K562 treated with DMSO at 1 percent for 24 hours (cell line): ENCODE data around the gene GPR75. TPM values are rescaled to one million over a fixed set of nuclear protein-coding genes. Genes with fewer than 3 reads are reported as not detected.

ENCODE experiments used
- total RNA-seq: library from RNA; unstranded; fragments of 300-600 nt; gene quantifications from 2 replicates; pipeline ENCODE4 v1.2.3, GENCODE V29; 2022; ENCODE audit warnings: low read depth; ENCODE audit not compliant: insufficient read depth

Gene GPR75
- total RNA-seq: 1.3 and 1.6 TPM in 2 replicates

DNA sequence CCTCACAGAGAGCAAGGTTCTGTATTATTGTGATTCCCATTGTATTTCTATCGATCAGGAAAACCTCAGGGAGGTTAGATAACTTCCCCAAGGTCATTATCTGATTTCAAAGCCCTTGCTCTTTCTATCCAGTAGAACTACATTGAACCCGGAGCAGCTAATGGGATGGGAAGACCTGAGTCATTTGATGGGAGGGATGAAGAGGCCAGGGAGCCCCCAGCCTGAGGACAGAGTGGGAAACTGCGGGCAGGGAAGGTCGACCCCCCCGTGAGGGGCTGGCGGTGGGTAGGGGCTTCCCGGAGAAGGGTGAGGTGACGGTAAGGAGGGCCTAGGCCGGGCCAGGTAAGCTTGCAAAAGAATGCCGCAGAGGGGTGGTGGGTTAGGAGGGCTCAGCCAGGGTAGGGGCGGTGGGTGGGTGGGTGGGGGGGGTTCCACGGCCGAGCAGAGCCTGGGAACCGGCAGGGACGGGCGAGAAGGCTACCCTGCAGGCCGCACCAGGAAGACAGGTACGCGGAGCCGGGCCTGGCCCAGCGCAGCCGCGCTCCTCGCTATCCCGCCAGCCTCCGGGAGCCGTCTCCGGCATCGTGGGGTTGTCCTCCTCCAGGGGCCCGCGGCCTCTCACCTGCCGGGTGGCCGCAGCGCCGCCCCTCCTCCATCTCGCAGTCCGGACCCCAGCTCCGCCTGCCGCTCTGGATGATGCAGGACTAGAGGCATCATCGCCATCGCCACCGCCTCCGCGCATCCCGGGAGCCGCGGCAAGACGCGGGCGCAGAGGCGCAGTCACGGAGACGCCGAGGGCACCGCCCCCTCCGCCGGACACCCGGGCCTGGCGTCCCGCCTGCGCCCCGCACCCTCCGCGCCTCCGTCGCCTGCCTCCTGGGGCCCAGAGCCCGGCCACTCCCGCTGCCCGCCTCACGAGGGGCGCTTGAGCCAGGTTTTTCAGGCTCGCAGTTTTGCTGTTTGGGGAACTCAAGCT lies at the start of gene GPR75:
Gene GPR75, minus strand, starts transcription at position 762 of the 976 bp plus-strand sequence. CDS start 5,211 bp downstream, outside the sequence.

Other genes starting within 250 kb of the GPR75 start
- gene CHAC2, start 92.2 kb downstream of the GPR75 start, total RNA-seq: 6.1 and 8.7 TPM in 2 replicates
- gene ASB3, start 73.0 kb downstream of the GPR75 start, total RNA-seq: 8.8 and 11.0 TPM in 2 replicates
- gene ERLEC1, start 72.9 kb downstream of the GPR75 start, total RNA-seq: 25.0 and 27.2 TPM in 2 replicates
- gene PSME4, start 111.0 kb upstream of the GPR75 start, total RNA-seq: 28.3 and 35.7 TPM in 2 replicates